Endothelial cell of umbilical vein (primary cell): Measurements from ENCODE around the gene FNIP1.

Source experiments
- MYC ChIP-seq: IDR thresholded peaks from one replicate; pipeline ENCODE4 v1.6.1; 2011; ENCODE audit warnings: mild to moderate bottlenecking, low read depth, low read length
- POLR2A ChIP-seq: IDR thresholded peaks from 2 replicates; pipeline ENCODE4 v1.6.1; 2012; ENCODE audit warnings: low read depth, mild to moderate bottlenecking, control low read depth, low read length
- TF ChIP-seq, protein P1 (sequence below), 2 donors: IDR thresholded peaks; 1 replicate in 1 of 2; 2 replicates in 1 of 2; pipeline ENCODE4 v1.5.1; 2011; ENCODE audit warnings: low read length in 2 of 2, mild to moderate bottlenecking in 2 of 2, moderate library complexity in 2 of 2, control low read depth in 1 of 2, inconsistent platforms in 1 of 2, low read depth in 1 of 2; ENCODE audit not compliant: insufficient read depth in 1 of 2; ENCODE audit errors: extremely low read depth in 1 of 2

DNA sequence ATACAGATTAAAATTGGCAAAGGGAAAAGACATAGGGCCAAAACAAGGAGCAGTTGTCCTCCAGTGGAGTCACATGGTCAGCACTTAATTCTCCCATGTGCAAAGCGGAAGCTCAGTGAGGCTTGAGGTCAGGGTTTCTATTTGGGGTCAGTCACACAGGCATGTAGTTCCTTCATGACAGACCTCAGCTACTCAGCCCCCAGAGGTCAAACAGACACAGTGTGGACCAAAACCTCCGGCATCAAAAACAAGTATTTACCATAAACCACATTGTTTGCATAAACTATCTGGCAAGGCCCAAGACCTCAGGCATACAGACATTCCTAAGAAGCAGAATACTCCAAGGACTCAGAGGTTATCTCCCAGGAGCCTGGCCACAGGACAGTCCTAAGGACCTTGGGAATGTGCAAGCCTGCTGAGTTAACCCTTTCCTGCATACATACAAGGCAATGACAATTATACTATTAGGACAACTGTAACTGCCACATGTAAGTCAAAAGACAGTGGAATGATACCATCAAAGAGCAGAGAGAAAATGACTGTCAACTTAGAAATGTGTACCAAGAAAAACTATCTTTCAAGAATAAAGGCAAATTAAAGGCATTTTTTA, 28.7 kb upstream of the FNIP1 start:
- no peak for TF ChIP-seq POLR2A
- TF ChIP-seq, protein P1, sequence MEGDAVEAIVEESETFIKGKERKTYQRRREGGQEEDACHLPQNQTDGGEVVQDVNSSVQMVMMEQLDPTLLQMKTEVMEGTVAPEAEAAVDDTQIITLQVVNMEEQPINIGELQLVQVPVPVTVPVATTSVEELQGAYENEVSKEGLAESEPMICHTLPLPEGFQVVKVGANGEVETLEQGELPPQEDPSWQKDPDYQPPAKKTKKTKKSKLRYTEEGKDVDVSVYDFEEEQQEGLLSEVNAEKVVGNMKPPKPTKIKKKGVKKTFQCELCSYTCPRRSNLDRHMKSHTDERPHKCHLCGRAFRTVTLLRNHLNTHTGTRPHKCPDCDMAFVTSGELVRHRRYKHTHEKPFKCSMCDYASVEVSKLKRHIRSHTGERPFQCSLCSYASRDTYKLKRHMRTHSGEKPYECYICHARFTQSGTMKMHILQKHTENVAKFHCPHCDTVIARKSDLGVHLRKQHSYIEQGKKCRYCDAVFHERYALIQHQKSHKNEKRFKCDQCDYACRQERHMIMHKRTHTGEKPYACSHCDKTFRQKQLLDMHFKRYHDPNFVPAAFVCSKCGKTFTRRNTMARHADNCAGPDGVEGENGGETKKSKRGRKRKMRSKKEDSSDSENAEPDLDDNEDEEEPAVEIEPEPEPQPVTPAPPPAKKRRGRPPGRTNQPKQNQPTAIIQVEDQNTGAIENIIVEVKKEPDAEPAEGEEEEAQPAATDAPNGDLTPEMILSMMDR (IDR thresholded peaks at IDR 0.05; ENCODE audit: extremely low read depth in 1 of 2, insufficient read depth in 1 of 2, low read depth in 1 of 2, low read length in 2 of 2) = no peak
- no peak for TF ChIP-seq MYC
